ENCODE results near the gene DBN1. TPM values are rescaled to one million over a fixed set of nuclear protein-coding genes. Genes with fewer than 3 reads are reported as not detected.

The DBN1 gene
- total and polyA plus RNA-seq, 9 of the 15 experiments (the other 6 are each of a cell fraction or from before 2014, with no cell fraction given), result 0.25 to 87.2 (median 27.9) TPM

- Histone ChIP-seq H3K9ac (ENCODE audit: insufficient read depth in 1 of 2, low read depth in 2 of 2, low read length in 2 of 2) (peak overlapping the region in 1 of 2 experiments; percentile 26; a peak in 1 of 4 replicates), H3K79me2 (ENCODE audit: control insufficient read depth, insufficient read depth, low read length) (peaks cover 35% of the 10 kb centered on the region), H3K27ac (ENCODE audit: extremely low read depth, low read depth, low read length) (no peak overlapping the region; the same call in 2 of the 3 replicates), H4K20me1 (replicated peaks; ENCODE audit: control insufficient read depth, insufficient read depth, low read length) (peaks cover 16% of the 10 kb centered on the region; the same call in 1 of the 2 replicates), H3K4me1 (replicated peaks in 1 of 2; ENCODE audit: control insufficient read depth in 2 of 2, insufficient read depth in 2 of 2, low read length in 2 of 2) (peaks cover 16 to 52% of the 10 kb centered on the region in 2 experiments), H3K9me1 (ENCODE audit: control insufficient read depth, insufficient read depth, low read length) (no peaks in the 10 kb centered on the region), H3K27me3 (ENCODE audit: control insufficient read depth in 2 of 2, insufficient read depth in 2 of 2, low read length in 2 of 2) (no peaks in the 10 kb centered on the region), H3K4me2 (ENCODE audit: insufficient read depth, low read length) (no peak overlapping the region), H3K36me3 (ENCODE audit: control insufficient read depth, insufficient read depth, low read length) (peaks cover 98% of the 10 kb centered on the region; the same call in 2 of the 3 replicates), H3K9me3 (replicated peaks; ENCODE audit: control insufficient read depth, insufficient read depth, low read depth, low read length) (no peaks in the 10 kb centered on the region), H3K4me3 (no peak overlapping the region), H2AFZ (ENCODE audit: low read depth, low read length) (no peak overlapping the region)
- 96% methylated on average over 22 of the region's 25 CpGs for WGBS (ENCODE audit: insufficient coverage, low coverage, missing lambda C conversion rate)
- in situ Hi-C loops (cut with MboI), result no loop called here
- CTCF ChIA-PET (ENCODE audit: low intra/inter-chr PET ratio), result no interaction called here
- intact Hi-C loops (cut with micrococcal nuclease), result no loop called here
- peak; percentile 26; the same call in 1 of the 2 replicates for TF ChIP-seq SUPT5H (IDR thresholded peaks at IDR 0.05)
- 0 out of 2 replicates have a peak, but pooled peaks have one; percentile 20 for TF ChIP-seq POLR2A (conservative IDR thresholded peaks at IDR 0.05)
- TF ChIP-seq POLR2G (IDR thresholded peaks at IDR 0.05; ENCODE audit: low read depth, low read length), result peak; percentile 70
- TF ChIP-seq ZC3H11A (IDR thresholded peaks at IDR 0.05; ENCODE audit: low read depth, low read length), result no peak
- TF ChIP-seq ZNF134 (CRISPR knock-in tag; conservative IDR thresholded peaks at IDR 0.05), result no peak
- peak; percentile 19 for TF ChIP-seq RBFOX2 (IDR thresholded peaks at IDR 0.05; ENCODE audit: low read depth, low read length)
- DNase-seq (ENCODE audit: extremely low read depth in 1 of 4, low spot score in 3 of 4) (no peak), FAIRE-seq (no peak), ATAC-seq (no peak)
- BruUV-seq (replicated peaks), result no TSS peak
- POLR2A ChIA-PET, result interaction anchor here (0.5 to 10.8 kb wide), 6 partner anchors 12 to 124 kb away, joined by 3 to 210 read pairs (median 4); partner anchors contain the start of gene PRR7
These were observed 40.4 kb downstream of the DBN1 start for GRCh38 chr5:177432839-177433657.

Measured in K562 (cell line).